NCI-H226 (cell line): ENCODE data around the gene ERVFRD-1.

Experiments
- DNase-seq: peaks from one replicate; pipeline ENCODE4 v3.0.0-alpha.2; 2015

The ERVFRD-1 gene

GRCh38 chr6:11085758-11086435 is 25.6 kb downstream of the ERVFRD-1 start:
- DNase-seq, result peak; percentile 80

GRCh38 chr6:11083956-11084355 is 27.6 kb downstream of the ERVFRD-1 start:
- no peak for DNase-seq

GRCh38 chr6:11083491-11083890 is 28.0 kb downstream of the ERVFRD-1 start:
- DNase-seq, result no peak

GRCh38 chr6:11080296-11080695 is 31.2 kb downstream of the ERVFRD-1 start:
- DNase-seq, result no peak

- no peak for DNase-seq
Measured at GRCh38 chr6:11078266-11078665, 33.3 kb downstream of the ERVFRD-1 start.

- DNase-seq, result no peak
Measured at GRCh38 chr6:11076540-11076939, 35.0 kb downstream of the ERVFRD-1 start.

- no peak for DNase-seq
Measured at GRCh38 chr6:11072101-11072500, 39.4 kb downstream of the ERVFRD-1 start.

- DNase-seq, result no peak
Measured at GRCh38 chr6:11069760-11070159, 41.8 kb downstream of the ERVFRD-1 start.

GRCh38 chr6:11067348-11067747 is 44.2 kb downstream of the ERVFRD-1 start:
- DNase-seq, result no peak

- no peak for DNase-seq
Measured at GRCh38 chr6:11066505-11067347, 44.8 kb downstream of the ERVFRD-1 start.

GRCh38 chr6:11065436-11066202 is 45.9 kb downstream of the ERVFRD-1 start:
- DNase-seq, result no peak

- no peak for DNase-seq
Measured at GRCh38 chr6:11064836-11065235, 46.7 kb downstream of the ERVFRD-1 start.

GRCh38 chr6:11062715-11063114 is 48.8 kb downstream of the ERVFRD-1 start:
- no peak for DNase-seq

GRCh38 chr6:11062083-11062482 is 49.4 kb downstream of the ERVFRD-1 start:
- no peak for DNase-seq

- DNase-seq, result no peak
Measured at GRCh38 chr6:11058406-11058805, 53.1 kb downstream of the ERVFRD-1 start.

- DNase-seq, result no peak
Measured at GRCh38 chr6:11056871-11057270, 54.7 kb downstream of the ERVFRD-1 start.

GRCh38 chr6:11055127-11055627 is 56.3 kb downstream of the ERVFRD-1 start:
- no peak for DNase-seq

GRCh38 chr6:11054722-11055121 is 56.8 kb downstream of the ERVFRD-1 start:
- no peak for DNase-seq

GRCh38 chr6:11053307-11053706 is 58.2 kb downstream of the ERVFRD-1 start:
- no peak for DNase-seq
